Measurements from ENCODE around the gene STPG2.
"Not testable (repeated sequence)": the region's sequence is repeated elsewhere in the genome, so short reads cannot be mapped to it uniquely, and the experiment has no call there.

STPG2 gene

DNA sequence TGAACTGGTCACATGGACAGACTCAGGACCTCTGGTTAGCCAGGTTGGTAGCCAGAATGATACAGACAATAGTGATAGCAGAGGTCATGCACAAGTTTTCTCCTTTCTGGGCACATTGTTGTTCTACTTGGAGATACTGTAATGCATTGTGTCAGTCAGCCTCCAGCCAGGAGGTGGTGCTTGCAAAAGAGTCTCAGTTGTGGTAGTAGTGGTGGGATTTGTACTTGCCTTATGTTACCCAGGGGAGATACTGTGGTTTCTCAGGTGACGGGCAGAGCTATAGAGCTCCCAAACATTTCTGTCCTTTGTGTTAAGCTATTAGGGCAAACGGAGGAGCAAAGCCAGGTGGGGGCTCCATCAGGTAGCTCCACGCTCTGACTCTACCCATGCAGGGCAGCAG is 190.5 kb downstream of the STPG2 start:
- DNase-seq = no peak

DNA sequence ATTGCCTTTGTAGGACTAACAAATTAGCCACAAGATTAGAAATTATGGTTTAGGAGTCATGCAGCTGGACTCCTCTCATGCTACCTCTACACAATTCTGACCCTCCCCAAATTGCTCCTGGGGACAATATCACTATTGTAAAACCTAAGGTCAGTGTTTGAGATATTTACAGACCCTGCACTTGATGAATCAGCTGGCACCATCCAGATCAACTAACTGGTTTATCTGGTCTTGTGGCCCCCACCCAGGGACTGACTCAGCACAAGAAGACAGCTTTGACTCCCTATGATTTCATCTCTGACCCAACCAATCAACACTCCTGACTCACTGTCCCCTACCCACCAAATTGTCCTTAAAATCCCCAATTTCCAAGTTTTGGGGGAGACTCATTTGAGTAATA is 192.4 kb downstream of the STPG2 start:
- DNase-seq = no peak

DNA sequence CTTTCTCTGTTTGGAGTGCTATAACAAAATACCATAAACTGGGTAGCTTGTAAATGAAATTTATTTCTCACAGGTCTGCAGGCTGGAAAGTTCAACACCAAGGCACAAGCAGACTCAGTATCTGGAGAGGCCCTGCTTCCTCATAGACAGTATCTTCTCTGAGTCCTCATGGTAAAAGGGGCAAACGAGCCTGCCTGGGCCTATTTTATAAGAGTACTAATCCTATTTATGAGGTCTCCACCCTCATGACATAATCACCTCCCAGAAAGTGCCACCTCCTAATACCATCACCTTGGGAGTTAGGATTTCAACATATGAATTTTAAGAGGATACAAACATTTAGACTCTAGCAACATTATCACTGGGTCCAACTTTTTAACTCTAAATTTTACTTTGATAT is 200.3 kb downstream of the STPG2 start:
- no peak for DNase-seq

DNA sequence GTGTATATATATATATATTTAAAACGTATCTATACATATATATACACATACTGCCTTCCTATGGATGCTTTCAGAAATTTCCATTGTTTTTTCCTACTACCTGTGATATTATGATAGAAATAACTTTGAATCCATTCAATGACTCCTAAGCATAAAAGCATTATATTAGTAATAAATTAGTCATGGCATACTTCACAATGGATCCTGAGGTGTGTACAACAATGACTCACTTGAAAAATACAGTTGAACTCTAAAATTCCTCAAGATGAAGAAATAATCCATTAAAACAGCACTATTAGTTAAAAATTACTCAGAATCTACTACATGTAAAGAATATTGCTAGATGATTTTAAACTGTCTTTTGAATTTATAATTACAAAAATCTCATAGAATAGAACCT is 201.1 kb downstream of the STPG2 start:
- no peak for DNase-seq

DNA sequence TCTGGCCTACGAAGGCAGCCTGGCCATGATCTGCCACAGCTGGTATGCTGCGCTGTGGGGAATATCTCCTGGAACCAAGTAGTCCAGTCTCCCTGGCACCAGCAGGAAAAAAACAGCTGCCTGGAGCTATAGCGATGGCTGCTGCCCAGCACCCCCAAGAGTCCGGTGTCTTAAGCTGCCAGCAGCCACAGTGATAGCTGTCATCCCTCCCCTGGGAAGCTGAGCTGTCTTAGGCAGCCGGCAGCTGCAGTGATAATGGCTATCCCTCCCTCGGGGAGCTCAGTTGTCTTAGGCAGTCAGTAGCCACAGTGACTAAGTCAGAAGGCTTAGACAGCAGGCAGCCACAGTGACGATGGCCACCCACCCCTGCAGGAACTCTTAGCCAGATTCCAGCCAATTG is 205.1 kb downstream of the STPG2 start:
- no peak for DNase-seq

DNA sequence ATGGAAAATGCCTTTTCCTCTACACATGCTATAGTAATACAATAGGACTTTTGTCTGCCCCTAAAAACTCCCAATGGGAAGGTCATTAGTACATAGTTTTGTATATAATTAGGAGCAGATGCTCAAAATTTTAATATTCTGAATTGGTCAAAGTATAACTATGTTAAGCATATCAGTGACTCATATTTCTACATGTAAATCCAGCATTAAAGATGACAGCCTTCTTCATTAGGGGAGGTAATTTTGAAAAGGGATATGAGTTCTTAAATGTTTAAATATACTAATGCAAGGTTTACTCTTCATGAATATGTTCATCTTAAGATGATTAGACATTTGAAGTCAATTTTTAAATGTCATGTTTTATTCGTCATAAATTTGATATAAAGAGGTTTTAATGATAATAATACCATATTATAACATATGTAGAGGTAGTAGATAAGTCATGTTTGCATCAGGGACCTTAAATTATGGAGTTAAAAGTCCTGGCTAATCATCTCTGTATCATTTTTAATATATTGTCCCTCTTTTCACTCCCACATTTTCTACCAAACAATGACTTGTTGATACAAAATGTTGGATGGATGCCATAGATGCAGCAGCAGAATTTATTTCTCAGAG is 218.8 kb downstream of the STPG2 start:
- no peak for DNase-seq

DNA sequence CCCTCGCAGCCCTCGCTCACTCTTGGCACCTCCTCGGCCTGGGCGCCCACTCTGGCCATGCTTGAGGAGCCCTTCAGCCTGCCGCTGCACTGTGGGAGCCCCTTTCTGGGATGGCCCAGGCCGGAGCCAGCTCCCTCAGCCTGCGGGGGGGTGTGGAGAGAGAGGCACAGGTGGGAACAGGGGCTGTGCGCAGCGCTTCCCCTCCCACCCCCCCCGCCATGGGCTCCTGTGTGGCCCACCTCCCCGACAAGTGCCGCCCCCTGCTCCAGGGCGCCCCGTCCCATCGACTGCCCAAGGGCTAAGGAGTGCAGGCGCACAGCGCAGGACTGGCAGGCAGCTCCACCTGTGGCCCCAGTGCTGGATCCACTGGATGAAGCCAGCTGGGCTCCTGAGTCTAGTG is 220.2 kb downstream of the STPG2 start:
- no peak for DNase-seq

DNA sequence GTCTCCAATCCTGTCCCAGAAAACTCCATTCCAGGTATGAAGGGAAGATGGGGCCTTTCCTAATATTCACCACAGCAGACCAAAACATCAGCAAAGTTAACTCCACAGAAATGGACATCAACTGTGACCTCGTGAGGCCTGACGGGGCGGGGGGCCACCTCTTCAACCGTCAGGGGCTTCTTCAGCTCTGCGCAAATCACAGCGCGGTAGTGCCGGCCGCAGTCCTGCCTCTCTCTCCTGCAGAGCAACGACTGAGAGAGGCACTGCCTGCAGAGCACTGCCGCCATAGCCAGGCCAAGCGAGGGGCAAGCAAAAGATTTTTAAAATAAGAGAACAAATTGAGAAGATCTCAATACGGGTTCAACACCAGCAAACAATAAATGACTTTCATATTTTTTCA is 226.2 kb downstream of the STPG2 start:
- DNase-seq = no peak

DNA sequence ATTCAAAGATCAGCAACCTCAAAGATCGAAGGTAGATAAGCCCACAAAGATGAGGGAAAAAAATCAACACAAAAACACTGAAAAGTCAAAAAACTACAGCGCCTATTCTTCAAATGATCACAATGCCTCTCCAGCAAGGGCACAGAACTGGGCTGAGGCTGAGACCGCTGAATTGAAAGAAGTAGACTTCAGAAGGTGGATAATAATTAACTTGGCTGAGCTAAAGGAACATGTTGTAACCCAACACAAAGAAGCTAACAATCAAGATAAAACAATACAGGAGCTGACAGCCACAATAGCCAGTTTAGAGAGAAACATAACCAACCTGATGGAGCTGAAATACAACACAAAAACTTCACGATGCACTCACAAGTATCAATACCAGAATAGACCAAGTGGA is 231.1 kb downstream of the STPG2 start:
- DNase-seq = no peak

DNA sequence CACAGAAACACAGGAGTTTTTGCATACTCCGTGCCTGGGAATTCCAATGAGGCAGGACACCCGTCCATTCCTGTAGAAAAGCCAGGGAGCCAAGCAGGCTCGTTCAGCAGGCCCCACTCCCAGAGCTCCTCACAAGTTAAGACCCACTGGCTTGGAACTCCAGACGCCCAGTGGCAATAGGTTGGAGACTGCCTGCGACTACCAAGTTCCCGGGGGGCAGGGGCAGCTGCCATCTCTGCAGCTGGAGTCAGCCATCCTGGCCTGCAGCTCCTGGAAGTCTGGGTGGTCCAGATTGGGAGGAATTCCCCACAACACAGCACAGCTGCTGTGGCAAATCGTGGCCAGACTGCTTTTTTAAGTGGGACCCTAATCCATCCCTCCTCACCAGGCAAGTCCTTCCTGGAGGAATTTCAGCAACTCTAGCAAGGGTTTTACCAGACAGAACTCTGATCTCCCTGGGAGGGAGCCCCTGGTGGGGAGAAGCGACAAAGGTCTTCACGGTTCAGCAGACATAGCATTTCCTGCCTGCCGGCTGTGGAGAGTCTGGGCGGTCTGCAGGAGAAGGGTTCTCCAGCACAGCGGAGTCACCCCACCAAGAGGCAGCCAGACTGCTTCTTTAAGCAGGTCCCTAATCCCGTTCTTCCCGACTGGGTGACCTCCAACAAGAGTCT is 231.9 kb downstream of the STPG2 start:
- DNase-seq = no peak

DNA sequence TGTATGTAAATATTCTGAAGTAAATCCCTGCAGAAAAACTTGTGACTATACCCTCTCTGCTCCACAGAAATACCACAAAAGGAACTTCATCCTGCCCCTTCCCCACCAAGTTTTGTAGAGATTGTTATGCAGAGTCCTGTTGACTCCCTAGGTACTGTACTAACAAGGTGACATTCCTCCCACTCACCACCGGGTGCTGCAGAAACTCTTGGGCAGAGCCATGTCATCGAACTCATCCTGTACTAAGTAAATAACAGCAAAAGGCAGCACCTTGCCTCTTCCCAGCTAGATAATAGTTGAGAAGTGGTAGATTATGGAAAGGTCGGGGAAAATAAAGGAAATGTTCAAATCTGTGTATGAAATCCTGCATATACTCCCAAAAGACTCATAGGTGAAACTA is 233.3 kb downstream of the STPG2 start:
- DNase-seq = no peak

DNA sequence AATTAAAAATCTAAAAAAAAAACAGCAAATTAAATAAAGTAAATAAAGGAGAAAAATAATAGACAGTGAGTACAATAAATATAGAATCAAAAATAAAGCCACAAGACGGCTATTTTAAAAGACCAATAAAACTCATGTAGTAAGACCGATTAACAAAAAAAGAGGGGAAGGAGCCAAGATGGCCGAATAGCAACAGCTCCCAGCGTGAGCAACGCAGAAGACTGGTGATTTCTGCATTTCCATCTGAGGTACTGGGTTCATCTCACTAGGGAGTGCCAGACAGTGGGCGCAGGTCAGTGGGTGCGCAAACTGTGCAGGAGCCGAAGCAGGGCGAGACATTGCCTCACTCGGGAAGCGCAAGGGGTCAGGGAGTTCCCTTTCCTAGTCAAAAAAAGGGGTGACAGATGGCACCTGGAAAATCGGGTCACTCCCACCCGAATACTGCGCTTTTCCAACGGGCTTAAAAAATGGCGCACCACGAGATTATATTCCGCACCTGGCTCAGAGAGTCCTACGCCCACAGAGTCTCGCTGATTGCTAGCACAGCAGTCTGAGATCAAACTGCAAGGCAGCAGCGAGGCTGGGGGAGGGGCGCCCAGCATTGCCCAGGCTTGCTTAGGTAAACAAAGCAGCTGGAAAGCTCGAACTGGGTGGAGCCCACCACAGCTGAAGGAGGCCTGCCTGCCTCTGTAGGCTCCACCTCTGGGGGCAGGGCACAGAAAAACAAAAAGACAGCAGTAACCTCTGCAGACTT is 239.7 kb downstream of the STPG2 start:
- not testable (repeated sequence) for DNase-seq

DNA sequence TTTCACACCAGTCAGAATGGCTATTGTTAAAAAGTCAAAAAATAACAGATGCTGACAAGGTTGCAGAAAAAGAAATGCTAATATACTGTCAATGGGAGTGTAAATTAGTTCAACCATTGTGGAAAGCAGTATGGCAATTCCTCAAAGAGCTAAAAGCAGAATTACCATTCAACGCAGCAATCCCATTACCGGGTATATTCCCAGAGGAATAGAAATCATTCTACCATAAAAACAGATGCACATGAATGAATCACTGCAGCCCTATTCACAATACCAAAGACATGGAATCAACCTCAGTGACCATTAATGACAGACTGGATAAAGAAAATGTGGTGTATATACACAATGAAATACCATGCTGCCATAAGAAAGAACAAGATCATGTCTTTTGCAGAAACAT is 243.0 kb downstream of the STPG2 start:
- DNase-seq = no peak

DNA sequence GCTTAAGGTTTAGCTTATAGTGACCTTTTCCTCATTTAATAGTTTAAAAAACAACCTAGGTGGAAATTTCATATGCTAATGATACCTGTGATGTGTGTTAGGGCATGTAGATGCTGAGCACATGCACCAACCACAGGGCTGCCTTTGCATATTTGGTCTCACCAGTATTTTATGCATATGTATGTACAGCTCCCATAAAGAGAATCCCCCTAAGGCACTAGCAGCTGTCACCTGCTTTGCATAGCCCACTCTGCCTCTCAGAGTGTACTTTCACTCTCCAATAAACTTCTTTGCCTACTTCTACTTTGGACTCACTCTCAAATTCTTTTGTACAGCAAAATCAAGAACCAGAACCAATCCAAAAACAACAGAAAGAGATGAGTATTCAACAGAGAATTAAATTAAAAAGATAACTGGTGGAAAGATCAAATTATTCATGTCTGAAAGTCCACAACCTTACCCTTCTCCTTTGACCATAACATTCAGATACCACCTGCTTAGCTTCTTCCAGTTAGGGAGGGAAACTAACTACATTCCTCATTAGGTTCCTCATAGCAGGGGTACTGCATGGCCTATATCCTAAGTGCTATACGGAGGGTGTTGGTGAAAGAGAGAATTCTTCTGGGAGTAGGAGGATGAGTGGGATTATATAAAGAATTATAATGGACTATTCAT is 250.5 kb downstream of the STPG2 start:
- no peak for DNase-seq

DNA sequence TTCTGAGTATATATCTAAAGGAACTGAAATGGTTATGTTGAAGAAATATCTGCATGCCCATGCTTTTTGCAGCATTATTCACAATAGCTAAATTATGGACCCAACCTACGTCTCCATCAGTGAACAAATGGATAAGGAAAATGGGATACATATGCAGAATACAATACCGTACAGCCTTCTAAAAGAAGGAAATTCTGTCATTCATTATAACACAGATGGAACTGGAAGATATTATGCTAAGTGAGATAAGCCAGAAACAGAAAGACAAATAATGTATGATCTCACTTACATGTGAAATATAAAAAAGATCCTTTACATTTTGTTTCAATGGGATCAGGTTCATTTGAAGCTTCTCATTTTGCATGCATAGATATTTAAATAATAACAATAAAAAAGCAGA is 263.3 kb downstream of the STPG2 start:
- DNase-seq = no peak

DNA sequence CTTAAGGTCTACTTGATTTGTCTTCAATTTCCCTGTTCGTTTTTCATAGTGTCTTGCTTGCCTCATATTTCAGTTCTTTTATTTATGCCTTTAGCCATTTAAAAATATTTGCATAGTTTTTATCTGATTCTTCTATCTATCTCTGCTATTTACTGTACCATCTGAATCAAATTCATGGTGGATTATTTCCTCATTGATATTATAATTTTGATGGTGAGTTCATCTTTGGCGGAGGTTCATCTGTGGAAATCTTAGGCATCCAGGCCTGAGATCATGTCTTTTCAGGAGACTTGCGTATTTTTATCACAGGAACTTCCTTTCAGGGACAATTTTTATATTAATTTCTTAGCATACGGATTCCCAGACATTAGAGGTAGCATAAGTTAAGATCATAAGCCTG is 275.2 kb downstream of the STPG2 start:
- no peak for DNase-seq

DNA sequence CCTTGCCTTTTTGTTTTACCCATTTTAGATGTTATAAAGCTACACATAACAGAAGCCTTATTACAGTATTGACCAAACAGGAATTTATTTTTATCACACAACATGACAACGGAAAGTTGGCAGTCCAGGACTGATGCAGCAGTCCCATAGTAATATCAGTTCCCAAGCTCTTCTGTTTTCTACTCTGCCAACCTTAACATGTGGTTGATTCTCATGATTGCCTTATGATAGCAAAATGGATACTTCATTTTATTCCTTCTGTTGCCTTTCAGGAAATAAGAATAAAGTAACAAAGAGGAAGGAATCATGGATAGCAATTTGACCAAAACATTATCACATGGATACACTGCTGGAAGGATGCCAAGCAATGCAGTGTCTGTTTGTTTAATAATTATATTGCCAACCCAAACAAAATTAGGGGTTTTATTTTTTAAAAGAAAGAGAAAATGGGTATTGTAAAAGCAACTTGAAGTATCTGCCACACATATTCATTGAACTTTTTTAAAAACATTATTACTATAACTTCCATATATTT is 275.7 kb downstream of the STPG2 start:
- no peak for DNase-seq

DNA sequence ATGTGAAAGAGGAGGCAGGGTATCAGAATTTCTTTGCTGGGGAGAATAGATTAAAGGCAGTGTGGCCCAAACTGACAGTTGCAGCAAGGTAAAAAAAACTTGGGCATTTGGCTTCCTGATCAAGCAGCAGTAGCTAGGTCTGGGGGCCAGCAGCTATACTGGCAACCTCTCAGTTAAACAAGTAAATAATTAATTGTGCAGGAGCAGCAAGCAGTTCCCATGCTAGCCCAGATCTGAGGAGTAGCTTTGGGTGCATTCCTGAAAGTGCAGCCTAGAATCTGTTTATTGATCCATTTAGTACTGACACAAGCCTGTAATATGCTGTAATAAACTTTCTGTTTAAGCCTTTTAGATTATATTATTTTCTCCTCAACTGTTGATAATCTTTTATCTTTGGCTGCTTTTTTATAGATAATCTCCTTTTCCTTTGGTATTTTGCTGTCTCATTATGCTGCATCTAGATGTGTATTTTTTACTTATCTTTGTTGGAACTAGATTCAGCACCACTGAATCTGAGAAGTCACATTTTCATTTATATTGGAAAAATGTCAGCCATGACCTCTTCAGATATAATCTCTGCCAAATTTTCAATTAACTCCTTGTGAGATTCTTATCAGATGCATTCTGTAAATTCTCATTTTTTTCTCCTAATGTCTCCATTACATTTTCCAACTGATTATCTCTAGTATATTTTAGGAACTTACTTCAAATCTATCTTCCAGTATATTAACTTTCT is 276.3 kb downstream of the STPG2 start:
- DNase-seq = no peak

DNA sequence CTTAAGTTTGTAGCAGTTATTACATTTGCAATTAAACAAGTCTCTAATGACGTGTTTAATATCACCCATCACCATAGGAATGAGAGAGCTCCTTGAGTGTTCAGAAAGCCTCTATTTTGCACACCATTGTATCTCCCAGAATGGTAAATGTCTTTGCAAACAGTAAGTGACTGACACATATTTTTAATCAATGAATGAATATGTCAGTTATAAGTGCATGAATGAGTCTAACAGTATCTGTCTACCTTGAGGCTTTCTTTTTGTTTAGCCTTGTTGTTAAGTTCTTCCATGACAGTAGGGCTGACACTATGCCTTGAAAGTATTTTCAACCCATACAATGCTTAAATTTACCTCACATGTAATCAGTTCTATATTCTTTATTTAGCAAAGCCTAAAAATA is 292.2 kb downstream of the STPG2 start:
- DNase-seq = no peak

DNA sequence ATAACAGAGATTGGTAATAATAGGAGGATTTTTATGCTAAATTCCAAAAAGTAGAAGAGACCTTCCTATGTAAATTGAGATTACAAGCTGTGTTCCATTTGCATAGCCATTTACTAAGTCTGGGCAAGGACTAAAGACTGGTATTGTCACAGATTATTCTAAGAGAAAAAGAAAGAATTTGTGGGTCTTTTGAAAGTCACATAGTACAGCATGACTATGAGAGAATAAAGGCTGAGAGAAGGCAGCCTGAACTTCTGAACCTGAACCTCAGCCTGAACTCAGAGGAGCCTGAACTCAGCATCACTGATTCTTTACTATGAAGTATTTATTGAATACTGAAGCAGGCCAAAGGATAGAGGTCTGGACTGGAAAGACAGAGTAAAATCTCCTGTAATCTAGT is 297.5 kb downstream of the STPG2 start:
- no peak for DNase-seq

DNA sequence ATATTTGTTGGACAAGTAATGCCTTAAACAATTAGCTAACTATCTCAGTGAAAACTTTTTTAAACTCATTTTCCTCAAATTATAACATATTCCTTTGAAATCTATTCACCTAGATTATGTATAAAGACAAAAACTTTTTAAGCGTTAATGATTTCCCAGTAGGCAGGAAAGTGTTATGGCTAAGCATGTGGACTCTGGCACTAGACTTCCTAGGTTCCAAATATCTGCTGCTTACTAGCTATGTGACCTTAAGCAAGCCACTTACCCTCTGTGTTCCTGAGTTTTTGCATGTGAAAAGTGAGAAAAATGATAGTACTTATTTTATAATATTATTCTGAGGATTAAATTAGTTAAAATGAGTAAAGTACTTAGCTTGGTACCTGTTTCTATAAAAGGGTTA is 301.8 kb downstream of the STPG2 start:
- DNase-seq = no peak

Data from amygdala (tissue), 56 donors.